Stimulated activated CD4-positive, alpha-beta T cell treated with anti-CD3 and anti-CD28 coated beads, Interleukin-2, amount 100 ng/mL, for 24 hours (primary cell): ENCODE results near the gene INSC.

ENCODE experiments used
- DNase-seq, 2 donors: peaks; one replicate each; pipeline ENCODE4 v3.0.0-alpha.2; 2020

The INSC gene

DNA sequence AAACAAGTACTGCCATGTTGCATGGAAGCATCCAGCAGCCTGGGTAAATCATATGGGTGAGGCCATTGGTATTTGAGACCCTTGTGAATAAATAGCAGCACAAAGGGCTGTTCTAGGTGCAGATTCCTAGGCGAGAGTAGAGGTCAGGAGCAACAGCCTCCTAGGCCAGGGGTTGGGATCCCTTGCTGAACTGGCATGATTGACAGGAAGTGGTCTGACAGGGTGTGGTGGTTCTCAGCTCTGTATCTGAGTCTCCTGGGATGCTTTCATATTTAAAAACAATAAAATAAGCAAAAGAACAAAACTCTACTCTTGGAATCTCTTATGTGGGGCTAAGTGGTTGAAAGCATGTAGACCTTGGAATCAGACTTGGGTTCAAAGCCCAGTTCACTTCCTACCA lies 35.8 kb downstream of the INSC start:
- DNase-seq = no peak

- DNase-seq = no peak
Observed at GRCh38 chr11:15153231-15153630, 38.5 kb downstream of the INSC start.

DNA sequence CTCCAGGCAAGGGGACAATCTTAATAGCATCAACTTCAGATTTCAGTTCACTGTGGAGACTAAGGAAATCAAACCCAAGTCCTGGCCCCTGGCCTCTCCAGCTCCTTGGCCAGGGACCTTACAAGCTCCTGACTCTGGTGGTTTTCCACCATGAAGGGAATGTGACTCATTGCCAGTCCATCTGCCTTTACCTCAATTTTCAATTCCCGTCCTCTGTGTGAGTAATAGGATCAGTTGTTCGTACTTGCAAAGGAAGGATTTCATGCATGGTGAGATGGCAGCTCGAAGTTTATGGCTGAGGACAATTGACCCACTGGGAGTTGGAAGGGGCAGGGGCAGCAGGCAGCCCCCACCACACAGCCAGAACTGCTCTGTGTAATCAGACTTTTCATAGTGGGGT lies 42.5 kb downstream of the INSC start:
- no peak for DNase-seq

DNA sequence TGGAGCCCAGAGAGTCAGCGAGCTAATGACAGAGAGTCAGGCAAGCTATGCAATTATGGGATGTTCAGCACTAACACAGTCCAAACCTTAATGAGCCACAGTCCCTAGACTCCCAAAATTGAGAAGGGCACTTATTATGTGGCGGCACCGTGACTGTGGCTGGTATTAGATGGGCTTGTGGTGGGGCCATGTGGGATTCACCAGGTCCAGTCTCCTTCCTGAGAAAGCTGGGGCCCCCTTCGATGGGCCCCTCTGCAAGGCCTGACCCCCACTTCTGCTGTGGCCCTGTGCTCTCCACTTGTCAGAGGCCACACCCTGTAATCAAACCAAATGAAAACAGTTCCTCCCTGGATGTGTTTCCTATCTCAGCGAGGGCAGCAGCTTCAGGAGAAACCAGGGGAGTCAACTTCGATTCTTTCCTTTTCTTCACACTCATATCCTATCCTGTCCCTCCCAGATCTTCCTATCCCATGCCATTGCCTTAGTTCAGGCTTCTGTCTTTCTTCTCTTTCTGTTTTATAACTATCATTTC lies 42.9 kb downstream of the INSC start:
- no peak for DNase-seq

- no peak for DNase-seq
Observed at GRCh38 chr11:15158351-15159015, 43.8 kb downstream of the INSC start.

GRCh38 chr11:15159085-15159484 lies 44.4 kb downstream of the INSC start:
- DNase-seq = no peak

- no peak for DNase-seq
Observed at GRCh38 chr11:15161790-15162189, 47.1 kb downstream of the INSC start.

DNA sequence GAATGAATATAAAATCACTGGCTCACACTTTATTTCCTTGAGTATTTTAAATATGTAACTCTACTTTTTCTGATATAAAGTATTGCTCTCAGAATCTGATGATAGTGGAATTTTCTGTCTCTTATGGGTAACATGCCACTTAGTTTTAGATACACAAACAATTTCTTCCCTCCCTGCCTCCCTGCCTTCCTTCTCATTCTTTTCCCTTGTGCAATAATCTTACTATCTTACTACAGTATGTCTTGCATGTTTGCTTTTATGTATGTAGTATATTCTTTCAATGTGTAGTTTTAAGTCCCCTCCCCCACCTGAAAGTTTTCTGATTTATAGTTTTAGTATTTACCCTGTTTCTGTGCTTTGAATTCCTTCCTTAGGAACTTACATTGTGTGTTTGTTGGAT lies 48.4 kb downstream of the INSC start:
- no peak for DNase-seq

- DNase-seq = no peak
Observed at GRCh38 chr11:15166204-15166603, 51.5 kb downstream of the INSC start.

DNA sequence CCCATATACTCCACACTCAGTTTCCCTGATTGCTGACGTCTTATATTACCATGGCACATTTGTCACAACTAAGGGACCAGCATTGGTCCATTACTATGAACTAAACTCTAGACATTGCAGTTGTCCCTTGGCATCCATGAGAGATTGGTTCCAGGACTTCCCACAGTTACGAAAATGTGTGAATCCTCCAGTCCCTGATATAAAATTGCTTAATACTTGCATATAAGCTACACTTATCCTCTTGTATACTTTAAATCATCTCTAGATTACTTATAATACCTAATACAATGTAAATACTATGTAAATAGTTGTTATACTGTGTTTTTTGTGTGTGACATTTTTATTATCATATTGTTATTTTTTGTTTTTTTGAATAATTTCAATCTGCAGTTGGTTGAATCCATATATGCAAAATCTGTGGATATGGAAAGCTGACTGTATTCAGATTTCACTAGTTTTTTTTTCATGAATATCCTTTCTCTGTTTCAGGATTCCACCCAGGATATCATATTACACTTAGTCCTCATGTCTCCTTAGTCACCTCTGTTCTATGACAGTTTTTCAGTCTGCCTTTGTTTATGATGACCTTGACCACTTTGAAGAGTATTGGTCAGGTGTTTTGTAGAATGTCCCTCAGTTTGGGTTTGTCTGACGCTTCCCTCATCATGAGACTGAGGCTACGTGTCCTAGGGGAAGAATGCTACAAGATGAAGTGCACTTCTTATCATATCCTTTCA lies 55.3 kb downstream of the INSC start:
- no peak for DNase-seq

DNA sequence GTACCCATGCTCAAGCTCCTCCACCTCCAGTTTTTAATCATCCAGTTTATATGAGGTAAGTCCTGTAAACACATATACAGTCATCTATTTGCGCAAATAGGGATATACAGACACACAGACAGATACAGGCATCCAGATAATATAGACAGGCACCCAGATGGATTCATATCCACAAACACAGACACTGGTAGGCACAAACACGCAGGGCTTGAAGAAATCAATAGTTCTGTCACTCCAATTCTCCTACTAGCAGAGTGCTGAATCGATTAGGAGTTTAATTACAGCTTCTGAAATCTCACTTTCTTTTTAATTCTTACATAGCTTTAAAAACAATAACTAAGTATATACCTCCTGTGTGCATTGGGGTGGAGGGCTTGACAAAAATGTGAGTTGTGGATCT lies 56.0 kb downstream of the INSC start:
- DNase-seq = no peak

DNA sequence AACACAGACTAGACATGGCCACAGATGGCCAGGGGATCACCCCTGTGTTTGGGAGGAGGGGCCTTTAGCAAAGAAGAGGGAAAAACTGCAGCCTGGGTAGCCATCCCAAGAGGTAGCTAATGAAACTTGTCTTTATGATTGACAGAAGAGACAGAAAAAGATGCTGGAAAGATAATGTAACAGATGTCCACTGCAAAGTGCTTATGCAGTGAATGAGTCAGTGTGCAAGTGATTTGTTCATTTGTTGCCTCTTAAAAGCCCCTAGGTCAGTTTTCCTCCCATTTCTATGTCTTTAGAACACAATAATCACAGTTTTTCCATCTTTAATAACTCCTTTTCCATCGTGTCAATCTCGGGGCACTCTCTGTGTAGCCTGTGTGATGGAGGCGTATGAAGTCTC lies 57.2 kb downstream of the INSC start:
- no peak for DNase-seq

GRCh38 chr11:15175831-15176230 lies 61.1 kb downstream of the INSC start:
- DNase-seq = no peak

GRCh38 chr11:15176646-15177163 lies 62.0 kb downstream of the INSC start:
- DNase-seq = no peak

- DNase-seq = no peak
Observed at GRCh38 chr11:15177491-15177890, 62.8 kb downstream of the INSC start.

GRCh38 chr11:15178214-15178613 lies 63.5 kb downstream of the INSC start:
- no peak for DNase-seq

- DNase-seq = no peak
Observed at GRCh38 chr11:15179167-15179566, 64.4 kb downstream of the INSC start.

- DNase-seq = no peak
Observed at GRCh38 chr11:15180212-15180792, 65.6 kb downstream of the INSC start.

DNA sequence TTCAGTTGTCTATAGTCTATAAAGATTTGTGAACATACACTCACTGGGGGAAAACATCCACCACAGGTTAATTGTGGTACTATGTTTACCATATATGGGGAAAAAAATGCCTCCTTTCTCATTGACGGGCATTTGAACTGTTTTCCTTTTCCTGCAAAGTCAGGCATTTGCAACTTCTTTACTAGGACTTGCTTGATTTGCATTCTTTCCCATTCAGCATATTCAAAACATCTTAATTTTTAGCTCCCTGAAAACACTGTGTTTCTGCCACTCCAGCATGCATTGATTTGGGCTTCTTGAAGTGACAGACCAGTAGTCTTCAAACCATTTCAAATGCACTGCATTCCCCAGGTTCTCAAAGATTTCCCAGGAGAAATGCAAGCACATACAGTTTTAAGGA lies 67.6 kb downstream of the INSC start:
- no peak for DNase-seq

DNA sequence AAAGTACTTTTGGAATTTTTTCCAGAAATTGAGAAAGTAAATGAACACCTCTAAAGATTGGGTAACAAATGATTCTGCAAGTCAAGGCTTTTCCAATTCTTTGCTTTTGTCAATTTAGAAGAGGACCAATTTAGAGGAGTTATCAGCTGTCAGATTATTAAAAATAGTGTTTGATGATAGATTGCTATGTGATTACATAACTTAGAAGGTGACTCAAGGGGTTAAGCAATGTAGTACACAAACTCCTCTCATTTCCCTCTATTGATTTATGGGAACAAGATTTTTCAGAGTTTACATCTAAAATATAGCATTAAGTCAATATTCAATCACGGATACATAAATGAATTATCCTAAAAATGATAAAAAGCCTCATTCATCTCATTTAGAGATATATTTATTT lies 70.3 kb downstream of the INSC start:
- no peak for DNase-seq

GRCh38 chr11:15186146-15186545 lies 71.4 kb downstream of the INSC start:
- no peak for DNase-seq

- no peak for DNase-seq
Observed at GRCh38 chr11:15189189-15189588, 74.5 kb downstream of the INSC start.

GRCh38 chr11:15189641-15190365 lies 75.1 kb downstream of the INSC start:
- DNase-seq = no peak
